NCI-H524 (cell line): ENCODE data around the gene KSR1.

Source experiments
- DNase-seq, 2 experiments: peaks; one replicate each; lab custom pipeline; 2025; lab: John Stamatoyannopoulos, UW

Gene KSR1

GRCh38 chr17:27473748-27474609, 17.7 kb downstream of the KSR1 start:
- DNase-seq = peak in 1 of 2 experiments; percentile 22

DNA sequence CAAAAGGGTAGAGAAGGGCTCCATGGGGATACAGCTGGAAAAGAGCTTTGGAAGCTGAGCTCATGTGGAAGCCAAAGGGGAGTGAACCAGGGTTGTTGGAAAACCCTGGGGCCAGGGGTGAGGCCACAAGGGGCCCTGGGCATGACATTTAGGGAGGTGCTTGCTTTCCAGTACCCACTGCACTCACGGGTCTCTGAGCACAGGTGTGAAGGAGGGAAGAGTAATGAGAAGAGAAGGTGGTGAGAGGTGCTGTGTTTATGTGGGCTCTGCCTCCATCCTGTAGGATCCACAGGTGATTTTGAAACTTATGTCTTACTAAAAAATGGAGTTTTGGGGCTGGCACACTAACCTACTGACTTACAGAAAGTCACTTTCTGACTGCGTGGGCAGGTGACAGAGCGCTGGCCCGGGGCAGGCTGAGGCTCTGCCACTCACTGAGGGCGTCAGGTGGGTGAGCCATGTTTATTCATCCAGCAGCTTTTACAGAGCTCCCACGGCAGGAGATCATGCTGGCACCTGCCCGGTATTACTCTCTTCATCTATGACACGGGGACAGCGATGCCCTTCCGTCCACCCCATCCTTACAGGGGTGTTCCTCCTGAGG, 18.9 kb downstream of the KSR1 start:
- DNase-seq = peak in 1 of 2 experiments; percentile 34

DNA sequence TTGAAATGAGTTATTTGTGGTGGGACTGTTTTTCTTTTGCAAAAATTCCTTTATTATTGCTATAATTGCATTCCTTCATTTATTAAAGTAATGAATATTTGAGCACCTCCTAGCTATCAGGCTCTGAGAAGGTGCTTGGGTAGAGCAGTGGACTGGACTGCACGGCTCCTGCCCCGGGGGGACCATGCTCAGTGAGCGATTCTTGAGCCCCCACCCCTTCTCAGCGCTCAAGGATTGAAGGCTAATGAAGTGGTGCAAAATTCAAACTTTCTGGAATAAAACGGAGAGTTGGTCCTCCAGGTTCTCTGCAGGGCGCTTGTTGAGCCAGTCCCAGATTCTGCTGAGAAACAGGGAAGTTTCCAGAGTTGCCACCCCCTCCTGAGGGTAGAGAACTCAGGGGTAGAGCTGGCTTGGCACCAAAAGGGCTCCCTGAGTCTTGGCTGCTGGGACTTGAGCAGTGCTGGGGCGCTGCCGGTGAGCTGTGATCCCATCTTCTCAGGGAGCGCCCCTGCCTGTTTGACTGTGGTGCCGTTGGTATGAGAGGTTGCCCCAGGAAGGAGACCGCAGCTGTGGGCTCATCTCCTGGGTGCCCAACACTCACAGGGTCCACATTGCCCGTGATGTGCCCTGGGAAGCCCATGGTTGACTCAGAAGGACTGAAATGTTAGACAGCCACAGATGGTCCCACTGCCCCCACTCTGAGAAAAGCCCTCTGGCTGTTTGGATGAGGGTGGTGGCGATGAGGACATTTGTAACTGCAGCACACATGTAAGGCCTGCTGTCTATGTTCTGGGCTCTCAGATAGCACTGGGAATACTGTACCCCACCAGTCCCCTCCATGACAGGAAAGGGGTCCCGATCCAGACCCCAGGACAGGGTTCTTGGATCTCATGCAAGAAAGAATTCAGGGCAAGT, 20.0 kb downstream of the KSR1 start:
- DNase-seq = peak; percentile 75 to 90

DNA sequence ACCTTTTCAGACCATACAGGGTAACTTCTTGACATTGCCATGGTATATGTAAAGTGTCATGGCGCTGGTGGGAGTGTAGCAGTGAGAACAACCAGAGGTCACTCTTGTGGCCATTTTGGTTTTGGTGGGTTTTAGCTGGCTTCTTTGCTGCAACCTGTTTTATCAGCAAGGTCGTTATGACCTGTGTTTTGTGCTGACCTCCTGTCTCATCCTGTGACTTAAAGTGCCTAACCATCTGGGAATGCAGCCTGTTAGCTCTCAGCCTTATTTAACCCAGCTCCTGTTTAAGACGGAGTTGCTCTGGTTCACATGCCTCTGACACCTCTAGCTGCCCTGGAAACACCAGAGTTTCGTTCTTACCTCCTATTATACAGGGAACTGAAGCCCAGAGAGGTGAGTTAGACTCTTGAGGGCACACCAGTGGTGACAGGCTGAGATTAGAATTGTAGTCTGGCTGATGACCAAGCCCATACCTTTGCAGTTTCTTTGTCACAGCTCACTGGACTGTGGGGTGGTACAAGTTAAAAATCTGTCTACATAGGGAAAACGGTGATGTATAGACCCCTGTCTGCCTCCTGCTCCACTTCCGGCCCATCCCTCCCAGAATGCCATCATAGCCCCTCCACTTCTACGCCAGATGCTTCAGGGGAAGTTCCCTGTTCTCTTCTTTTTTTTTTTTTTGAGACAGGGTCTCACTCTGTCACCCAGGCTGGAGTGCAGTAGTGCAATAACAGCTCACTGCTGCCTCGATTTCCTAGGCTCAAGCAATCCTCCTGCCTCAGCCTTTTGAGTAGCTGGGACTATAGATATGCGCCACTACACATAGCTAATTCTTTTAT, 21.0 kb downstream of the KSR1 start:
- peak; percentile 51 to 79 for DNase-seq

DNA sequence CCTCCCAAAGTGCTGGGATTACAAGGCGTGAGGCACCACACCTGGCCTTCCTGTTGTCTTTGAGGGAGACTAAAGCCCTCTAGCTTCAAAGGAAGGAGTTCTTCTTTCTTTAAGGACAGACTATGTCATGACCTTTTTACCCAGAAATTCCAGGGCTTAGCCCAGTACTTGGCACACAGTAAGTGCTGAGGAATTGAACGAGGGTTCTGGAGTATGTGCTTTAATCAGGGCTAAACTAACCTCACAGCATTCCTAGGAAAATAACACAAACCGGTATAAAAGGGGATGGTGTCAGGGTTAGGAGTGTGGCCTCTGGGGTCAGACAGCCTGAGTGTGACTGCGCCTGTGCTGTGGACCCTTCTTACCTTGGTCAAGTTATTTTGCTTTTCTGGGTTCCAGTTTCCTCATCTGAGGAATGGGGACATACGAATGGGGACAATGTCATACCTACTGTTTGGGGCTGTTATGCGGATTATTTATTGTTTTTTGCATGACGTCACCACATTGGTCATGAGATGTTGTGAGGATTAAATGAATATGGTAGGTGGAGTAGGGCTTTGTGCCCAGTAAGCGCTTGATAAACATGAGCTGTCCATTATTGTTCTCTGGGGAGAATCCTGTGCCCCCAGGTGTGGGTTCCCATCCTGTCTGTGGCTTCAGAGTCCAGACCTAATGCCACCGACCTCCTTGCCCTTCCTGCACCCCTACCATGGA, 21.9 kb downstream of the KSR1 start:
- DNase-seq = no peak

DNA sequence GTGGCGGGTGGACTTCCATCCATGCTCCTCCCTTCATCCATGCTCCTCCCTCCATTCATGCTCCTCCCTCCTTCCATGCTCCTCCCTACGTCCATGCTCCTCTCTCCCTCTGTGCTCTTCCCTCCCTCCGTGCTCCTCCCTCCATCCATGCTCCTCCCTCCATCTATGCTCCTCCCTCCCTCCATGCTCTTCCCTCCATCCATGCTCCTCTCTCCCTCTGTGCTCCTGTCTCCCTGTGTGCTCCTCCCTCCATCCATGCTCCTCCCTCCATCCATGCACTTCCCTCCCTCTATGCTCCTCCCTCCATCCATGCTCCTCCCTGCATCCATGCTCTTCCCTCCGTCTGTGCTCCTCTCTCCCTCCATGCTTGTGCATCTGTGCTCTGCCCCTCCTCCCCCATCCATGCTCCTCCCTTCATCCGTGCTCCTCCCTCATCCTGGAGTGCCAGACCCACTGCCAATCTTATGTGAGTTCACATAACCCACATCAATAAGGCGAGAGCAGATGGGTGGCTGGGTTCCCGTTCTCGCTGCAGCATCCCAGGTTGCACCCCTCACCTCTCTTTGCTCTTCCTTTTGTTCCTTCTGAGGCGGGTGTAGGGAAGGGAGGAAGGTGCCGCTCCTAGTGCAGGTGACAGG, 22.8 kb downstream of the KSR1 start:
- DNase-seq = peak; percentile 55 to 80

GRCh38 chr17:27479838-27480237, 23.6 kb downstream of the KSR1 start:
- DNase-seq = no peak

- DNase-seq = no peak
Measured at GRCh38 chr17:27480699-27481098, 24.5 kb downstream of the KSR1 start.

DNA sequence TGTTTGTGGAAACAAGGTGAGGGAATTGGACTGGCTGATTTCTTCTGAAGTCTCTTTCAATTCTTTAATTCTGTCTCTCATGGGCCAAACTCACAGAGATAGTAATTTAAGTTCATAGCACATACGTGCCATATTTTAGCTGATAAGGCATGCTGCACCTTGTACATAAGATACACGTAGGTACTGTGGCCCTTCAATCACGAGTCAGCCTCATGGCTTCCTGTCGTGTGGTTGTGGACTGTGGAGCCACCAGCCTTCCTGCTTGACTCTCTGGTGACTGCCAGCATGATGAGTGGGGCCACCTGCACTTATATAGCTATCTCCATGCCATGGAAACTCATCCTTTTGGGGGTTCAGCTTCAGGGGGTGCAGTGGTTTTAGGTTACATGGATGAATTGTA, 25.1 kb downstream of the KSR1 start:
- DNase-seq = no peak

GRCh38 chr17:27485125-27485524, 28.9 kb downstream of the KSR1 start:
- no peak for DNase-seq

GRCh38 chr17:27485716-27486495, 29.7 kb downstream of the KSR1 start:
- peak in 1 of 2 experiments; percentile 29 for DNase-seq

DNA sequence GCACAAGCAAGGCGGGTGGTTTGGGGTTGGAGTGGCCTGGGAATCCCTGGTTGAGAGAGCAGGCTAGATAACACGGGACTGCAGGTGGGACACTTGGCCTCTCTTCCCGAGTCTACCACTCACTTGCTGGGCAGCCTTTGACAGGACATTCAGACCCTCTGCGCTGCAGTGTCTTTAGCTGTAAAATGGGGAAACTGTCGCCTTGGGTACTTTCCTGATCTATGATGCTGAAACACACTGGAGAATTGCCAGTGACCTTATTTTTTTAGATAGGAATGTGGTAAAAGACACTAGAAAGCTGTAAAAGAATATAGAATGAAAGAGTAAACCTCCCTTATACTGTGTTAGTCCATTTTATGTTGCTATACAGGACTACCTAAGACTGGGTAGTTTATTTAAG, 30.5 kb downstream of the KSR1 start:
- no peak for DNase-seq

GRCh38 chr17:27488231-27488630, 32.0 kb downstream of the KSR1 start:
- DNase-seq = no peak

DNA sequence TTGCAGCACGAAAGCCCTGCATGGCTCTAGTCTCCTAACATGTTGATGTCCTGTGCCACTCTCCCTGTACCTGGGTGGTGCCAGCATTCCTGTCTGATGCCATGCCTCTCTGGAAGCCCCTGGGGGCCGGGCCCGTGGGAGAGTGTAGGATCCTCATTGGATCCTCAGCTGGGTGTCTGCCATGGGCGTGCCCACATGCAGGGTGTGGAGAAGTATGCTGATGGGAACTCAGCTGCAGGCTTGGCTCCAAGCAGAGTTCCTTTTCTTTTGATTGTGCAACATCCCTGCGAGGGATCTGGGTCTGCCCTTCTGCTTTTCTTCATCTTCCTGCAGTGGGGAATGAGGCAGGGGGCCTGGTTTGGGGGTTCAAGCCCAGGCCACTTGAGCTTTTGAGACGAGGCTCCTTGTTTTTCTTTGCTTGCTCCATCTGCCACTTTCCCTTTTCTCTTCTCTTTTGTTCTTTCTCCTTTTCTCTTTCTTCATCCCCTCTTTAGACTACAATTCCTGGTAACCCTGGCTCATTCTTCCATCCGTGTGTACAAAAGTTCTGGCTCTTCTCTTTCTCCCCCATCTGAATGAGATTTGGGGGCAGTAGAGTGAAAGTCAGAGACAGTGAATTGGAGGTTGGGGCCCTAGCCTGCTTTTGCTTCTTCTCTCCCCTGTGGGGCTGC, 32.9 kb downstream of the KSR1 start:
- DNase-seq = no peak

DNA sequence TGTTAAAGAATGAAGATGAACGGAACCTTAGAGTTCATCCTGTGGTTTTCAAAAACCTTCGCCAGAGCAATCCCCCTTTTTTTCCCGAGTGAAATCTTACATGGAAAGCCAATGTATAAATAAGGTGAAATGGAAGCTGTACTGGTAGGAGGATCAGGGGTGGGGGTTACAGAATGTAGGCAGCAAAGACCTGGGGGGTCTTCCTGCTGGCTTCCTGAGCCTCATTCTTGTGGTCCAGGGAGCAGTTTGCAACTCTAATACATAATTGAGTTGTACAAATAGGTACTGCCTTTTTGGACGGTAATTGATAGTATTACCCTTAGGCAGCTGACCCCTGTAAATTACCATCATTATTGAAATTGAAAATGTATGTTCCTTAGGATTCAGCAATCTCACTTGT, 34.1 kb downstream of the KSR1 start:
- no peak for DNase-seq

- DNase-seq = peak; percentile 99
Measured at GRCh38 chr17:27491713-27492190, 35.5 kb downstream of the KSR1 start.

DNA sequence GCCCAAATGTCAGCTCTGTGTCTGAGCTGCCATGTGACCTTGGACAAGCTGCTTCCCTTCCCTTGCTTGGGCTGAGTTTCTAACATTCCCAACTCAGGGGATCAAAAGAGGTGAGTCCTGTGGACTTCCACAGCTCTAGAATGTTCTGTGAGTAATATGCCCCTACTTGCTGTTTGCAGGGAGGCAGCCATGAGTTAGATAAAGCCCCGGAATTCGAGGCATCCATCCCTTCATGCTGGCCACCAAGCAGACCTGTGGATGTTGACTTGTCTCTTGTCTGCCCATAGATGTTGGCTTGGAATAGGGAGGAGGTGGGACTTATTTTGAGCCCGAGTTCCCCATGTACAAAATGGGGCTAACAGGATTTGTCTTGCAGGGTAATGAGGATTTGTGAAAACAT, 36.2 kb downstream of the KSR1 start:
- peak in 1 of 2 experiments; percentile 34 for DNase-seq

DNA sequence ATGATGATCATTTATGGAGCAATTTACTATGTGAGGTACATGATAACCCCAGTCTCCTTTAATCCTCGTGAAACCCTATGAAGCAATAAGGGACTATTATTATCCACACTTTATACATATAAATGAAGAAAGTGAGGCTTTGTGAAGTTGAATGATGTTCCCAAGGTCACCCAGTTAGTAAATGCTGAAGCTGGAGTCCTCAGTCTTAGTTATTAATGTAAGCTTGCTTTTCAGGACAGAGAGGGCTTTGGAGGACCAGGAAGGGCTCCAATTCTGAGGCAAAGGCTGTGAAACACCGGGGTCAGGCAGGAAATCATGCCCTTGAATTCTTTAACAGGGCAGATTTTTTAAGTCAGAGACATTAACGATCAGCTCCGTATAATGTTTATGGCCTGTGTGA, 36.8 kb downstream of the KSR1 start:
- DNase-seq = no peak
